HG02970 (cell line): Measurements from ENCODE around the gene PER2.
A peak's percentile ranks its signal among the peaks of the same experiment; 100 is the strongest.
"Not testable (repeated sequence)": the region's sequence is repeated elsewhere in the genome, so short reads cannot be mapped to it uniquely, and the experiment has no call there.

ENCODE experiments used
- ATAC-seq: cut with Tn5 transposase; IDR thresholded peaks from one replicate; pipeline ENCODE4 v1.9.1; 2021; ENCODE audit warnings: mild to moderate bottlenecking, moderate library complexity, moderate number of reproducible peaks; ENCODE audit not compliant: unreplicated experiment, low FRiP score

The PER2 gene

DNA sequence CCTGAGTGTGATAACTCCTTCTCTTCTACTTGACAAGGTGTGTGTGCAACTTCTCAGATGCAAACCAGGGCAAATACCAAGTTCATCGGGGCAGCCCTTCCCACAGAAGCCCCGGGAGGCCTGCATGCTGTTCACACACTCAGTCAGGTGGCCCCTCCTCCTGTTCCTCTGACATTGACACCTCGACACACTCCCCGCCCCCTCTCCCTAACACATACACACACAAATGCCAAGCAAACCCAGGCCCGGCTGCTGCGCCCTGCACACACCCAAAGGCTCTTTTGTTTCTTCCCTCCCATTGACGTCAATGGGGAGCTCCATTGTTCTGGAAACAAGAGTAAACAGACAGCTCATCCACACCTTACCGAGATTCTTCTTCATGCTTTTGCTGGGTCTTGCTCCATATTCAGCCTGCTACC, 1.7 kb upstream of the PER2 start:
- no peak for ATAC-seq

DNA sequence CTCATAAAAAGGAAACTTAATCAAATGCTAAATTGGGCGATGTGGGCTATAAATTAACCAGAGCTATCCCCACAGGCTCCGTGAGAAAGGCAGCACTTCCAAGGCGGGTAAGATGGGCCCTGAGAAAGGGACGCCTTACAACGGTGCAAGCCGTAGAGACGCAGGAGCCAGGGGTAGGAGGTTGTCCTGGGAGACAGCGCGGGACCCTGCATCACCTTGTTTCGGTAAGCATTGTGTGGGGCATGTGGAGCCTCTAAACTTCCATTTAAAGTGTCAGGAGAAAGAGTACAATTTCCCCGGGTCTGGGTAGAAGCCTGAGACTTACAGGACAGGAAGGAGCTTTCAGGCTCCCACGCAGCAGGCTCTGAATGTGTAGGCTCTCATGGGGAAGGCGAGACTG, 1.2 kb upstream of the PER2 start:
- no peak for ATAC-seq

DNA sequence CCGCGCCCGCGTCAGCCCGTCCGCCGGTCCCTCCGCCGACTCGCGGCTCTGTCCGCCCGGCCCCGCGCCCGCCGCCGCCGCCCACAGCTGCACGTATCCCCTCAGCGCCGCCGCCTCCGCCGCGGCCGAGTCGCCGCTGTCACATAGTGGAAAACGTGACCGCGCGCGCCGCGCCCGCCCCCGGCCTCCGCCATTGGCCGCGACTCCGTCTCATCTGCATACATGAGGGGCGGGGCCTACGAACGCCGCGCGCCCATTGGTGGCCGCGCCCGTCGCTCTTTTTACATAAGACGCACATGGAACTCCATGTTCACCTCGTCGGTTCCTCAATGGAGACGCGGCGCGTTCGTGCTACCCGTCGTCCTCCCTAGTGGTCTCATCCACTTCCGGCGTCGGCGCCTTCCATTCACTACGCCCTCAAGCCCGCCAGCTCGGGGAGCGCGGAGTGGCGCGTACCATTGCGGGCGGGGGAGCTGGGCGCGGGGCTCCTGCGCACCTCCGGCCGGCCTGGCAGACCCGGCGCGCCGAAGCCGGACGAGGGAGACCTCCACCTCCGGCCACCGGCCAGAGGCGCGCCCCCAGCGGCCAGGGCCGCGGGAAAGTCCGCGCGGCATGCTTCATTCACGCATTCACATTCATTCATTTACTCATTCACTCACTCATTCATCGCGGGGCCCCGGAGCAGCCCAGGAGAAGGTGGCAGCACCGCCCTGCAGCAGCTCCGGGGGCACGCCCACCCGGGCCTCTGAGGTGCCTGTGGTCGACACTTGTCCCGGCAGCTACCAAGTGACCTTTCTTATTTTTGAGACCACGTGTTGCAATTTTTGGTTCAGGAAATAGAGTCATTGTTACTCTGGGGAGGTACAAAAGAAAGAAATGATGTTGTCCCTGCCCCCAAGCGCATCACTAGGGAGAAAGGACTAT, 502 bp upstream of the PER2 start:
- ATAC-seq: peak; percentile 91

DNA sequence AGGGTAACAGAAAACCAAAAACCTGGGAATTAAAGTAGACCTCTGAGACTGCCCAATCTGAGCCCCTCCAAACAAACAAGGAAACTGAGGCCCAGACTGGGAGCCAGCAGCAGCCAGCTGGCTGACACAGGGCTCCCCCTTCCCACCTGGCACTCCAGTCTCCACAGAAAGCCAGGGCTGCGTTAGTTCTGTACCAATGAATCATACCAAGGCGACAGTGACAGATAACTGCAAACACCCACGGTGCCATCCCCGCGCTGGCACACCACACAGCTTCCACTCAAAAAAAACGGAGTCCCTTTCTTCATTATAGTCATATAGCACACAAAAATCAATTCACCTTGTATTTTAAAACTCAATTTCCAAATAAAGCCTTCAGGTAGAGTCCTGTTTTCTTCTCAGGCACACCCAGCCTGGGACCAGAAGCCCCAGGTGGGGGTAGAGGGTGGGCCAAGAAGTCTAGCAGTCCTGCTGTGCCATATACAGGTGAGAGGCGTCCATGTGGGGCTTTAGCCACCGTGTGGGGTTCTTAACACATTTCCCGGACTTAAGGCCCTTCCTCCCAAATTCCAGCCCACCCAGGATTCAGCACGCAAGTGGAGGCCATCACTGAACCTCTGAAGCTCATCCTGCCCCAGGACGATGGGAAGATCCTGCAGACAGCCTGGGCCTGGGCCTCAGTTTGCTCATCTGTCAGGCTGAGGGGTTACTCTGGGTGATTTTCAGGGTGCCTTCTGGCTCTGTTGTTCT, 1.2 kb downstream of the PER2 start:
- ATAC-seq: no peak

DNA sequence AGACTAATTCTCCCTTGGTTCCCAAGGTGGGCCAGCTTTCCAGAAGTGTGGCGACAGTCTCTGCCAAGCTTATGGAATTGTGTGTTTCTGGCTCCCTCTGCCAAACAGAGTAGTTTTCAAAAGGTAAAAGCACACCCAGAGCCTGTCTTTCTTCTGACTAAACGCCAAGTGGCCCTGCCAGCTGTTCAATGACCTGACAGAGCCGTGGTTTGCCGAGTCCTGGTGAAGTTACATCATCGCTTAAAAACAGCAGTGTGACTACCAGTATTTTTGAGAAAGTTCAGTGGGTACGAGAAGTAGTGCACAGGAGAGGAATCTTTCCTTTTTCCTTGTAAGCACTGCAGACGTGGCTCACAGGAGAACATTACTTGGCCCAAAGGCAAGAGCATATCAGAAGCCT, 1.9 kb downstream of the PER2 start:
- ATAC-seq: no peak

DNA sequence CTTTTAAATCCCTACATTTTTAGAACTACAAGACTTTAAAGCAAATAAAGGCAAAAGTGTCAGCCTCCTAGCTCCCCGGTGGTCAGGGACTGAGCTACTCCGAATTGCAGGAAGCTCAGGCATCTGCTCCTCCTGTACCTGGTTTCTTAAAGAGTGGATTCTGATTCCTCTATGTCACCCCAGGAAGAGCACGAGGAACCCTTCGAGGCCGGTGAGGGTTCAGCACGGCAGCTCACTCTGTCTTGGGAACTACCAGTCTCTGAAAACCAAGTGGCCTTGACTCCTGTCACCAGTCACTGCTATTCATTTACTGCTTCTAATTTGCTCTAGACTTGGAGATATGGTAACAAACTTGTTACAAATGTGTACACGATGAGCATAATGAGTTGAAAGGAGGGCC, 2.3 kb downstream of the PER2 start:
- ATAC-seq: no peak

DNA sequence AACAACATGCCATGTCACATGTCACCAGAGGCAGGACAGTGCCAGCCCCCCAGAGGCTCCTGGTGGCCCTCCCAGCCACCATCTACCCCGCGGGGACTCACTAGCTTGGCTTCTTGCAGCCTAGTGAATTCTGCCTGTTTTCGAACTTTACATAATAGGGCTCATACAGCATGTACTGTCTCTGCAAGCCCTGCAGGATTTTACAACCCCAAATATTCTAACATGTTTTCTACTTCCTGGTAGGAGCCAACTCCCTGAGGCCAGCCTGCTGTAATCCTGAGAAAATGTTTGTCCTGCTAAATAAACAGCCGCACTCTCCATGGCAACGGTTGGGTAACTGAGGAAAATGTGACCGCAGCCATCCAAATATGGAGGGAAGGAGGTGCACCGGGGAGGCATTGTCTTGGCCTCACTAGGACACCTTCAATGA, 2.7 kb downstream of the PER2 start:
- no peak for ATAC-seq

DNA sequence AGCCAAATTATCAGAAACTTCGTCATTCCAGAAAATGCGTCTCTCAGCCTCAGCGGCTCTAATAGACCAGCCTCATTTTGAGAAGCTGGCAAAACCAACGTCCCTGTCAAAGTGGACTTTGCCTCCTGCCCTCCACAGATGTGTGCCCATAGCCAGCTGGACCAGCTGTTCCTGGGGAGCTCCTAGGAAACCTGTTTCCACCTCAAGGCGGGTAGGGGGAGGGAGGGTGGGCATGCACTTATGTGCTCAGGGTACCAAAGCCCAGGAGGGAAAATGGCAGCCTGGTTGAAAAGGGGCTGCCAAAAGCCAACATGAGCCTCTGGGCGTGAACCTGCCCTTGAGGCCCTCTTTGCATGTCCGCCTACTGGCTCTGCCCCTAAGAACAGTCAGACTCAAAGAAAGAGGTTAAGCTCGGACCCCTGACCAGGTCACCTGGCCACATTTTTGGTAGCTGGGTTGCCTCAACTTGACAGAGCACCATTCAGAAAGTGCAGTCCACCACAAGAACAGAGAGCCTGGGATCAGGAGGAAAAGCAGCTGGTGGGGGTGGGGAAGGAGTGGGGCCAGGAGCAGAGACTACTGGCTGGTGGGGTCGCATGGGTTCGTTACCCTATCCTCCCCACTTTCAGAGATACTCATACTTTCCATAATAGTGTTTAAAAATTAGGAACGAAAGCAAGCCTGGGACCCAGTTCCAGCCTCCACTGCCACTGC, 3.5 kb downstream of the PER2 start:
- ATAC-seq: no peak

DNA sequence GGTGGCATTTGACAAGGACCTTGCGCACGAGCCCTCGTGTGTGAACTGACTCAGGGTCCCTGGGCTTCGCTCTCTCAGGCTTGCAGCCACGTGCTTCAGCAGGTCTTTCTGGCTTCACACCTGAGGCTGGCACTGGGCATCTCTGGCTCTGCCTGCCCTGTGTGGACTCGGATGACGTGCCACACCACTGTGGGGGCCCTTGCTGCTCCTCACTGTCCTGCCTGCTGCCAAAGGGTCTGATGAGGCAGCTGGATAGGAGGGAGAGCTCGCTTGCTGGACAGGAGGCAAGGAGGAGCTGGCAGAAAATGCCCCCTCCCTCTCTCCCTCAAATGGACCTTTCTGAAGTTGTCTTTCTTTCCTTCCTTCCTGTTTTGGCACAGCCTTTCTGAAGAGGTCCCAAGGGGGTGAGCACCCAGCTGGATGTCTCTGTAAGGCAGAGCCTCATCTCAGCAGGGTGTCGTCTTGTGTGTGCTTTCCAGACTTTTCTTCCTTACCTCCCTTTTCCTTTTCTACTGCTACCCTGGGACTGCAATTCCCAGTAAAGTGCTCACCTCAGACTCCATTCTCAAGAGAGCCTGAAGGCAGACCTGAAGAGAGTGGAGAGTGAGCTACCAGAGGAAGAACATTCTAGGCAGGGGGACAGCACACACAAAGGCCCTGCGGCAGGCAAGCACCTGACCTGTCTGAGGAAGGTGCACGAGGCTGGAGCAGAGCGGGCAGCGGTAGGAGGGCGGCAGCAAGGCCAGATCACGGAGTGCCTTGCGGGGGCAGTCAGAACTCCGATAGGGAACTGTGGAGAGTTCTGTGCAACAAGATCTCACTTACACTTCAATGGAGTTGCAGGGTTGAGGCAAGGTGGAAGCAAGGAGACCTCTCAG, 5.3 kb downstream of the PER2 start:
- ATAC-seq: no peak

DNA sequence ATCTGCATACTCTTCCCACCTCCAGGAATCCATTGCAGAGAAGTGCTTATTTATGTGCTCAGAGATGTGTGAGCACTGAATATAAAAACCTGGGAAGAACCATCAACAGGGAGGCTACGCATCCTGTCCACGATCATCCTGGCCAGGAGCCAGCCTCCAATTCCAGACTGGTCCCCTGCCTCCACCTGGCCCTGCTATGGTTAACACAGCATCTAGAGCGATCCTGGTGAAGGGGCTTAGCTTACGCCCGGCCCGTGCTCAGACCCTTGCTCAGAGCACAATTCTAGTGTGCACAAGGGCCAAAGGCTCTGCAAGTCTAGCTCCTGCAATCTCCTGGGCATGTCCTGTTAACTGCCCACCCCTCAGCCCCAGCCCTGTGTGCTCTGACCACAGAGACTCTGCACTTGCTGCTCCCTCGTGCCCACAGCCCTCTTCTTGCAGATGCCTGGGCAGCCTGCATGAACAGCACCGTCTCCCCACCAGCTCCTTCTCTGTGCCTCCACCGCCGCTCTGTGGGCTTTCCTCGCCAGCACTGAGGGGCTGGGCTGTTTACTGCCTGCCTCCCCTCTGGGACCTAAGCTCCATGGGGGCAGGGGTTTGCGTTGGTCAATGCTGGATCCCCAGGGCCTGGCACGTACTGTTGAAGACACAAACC, 6.5 kb downstream of the PER2 start:
- no peak for ATAC-seq

DNA sequence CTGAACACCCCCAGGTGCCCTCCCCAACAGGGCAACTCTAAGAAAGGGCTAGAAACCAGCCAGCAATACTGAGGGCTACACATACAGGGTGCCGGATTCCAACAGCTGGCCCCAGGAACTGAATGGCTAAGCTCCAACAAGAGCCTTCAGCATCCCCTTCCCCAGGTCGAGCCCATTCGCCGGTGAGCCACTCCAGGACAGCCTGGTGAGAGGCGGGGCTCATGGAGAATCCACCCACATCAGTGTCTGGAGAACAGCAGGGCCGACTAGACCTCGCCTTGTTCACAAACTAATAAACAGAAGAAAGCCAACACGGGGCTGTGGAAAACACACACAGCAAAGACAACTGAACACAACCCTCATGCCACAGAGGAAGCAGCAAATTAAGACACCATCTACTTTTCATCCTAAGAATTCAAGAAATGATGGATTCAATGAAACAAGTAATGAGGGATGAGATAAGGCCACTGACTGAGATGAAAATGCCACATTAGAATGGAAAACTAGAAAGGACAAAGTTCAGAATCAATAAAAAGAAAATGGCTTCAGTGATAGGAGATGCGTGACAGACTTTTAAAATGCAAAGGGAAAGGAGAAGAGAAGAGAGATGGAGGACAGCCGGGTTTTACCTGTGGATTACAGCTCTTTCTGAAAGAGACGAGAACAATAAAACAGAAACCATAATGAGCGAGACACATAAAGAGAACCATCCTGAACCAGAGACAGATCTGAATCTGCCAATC, 8.2 kb downstream of the PER2 start:
- ATAC-seq: no peak

DNA sequence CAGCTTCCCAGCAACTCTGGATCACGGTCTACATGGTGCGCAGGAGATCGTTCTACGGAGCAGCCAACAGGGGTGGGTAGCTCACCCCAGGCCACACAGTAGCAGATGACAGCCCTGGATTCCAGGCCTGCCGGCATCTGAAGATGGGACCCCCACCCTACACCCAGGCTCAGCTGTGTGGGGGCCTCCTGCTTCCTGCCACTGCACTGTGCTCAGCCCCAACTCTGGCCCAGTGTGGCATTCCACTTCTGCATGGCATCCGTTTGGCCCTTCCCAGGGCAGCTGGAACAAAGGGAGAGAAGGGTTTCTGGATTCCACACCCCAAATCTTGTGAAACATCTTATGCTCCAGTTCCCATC, 9.1 kb downstream of the PER2 start:
- no peak for ATAC-seq

DNA sequence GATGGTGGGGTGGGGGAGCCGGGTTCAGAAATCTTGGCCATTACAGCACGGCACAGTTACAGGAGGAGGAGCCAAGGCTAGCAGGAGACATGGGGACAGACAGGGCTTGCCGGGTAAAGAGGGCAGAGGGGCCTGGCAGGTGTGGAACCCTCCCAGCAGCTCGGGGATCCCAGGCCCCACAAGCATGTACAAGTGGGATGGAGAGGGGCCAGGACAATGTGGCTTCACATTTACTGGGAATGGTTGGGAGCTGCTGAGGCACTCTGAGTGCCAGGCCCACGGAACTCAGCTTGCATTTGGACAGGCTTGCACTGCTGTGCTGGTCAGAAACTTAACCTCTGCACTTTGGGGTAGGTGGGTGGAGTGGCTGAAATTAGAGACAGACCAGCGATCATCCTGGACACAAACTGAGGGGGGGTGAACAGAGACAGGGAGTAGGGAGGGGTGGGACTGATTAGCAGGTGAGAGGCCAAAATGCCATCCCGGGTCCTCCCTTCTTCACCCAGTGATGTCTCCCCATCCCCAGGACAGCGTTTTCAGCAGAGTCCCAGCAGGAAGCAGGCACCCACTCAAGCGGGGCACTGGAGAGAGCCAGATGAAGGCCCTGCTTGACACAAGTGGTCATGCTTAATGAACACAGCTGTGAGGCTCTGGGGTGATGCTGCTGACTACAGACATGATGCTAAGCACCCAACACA, 9.6 kb downstream of the PER2 start:
- ATAC-seq: no peak

DNA sequence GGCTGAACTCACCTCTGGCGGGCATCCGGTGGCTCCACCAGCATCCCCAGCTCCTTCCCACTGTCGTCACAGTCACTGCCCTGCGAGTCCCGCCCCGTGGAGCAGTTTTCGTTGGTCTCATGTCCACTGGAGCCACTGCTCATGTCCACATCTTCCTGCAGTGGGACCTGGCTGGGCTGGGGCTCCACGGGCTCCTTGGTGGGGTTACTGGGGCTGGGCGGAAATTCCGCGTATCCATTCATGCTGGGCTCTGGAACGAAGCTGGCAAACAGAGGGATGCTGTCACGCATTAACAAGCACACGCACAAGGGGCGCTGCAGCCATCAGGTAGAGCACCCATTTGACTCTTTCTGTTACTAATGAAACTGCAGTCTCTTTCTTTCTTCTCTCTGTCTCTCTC, 10.7 kb downstream of the PER2 start:
- no peak for ATAC-seq

DNA sequence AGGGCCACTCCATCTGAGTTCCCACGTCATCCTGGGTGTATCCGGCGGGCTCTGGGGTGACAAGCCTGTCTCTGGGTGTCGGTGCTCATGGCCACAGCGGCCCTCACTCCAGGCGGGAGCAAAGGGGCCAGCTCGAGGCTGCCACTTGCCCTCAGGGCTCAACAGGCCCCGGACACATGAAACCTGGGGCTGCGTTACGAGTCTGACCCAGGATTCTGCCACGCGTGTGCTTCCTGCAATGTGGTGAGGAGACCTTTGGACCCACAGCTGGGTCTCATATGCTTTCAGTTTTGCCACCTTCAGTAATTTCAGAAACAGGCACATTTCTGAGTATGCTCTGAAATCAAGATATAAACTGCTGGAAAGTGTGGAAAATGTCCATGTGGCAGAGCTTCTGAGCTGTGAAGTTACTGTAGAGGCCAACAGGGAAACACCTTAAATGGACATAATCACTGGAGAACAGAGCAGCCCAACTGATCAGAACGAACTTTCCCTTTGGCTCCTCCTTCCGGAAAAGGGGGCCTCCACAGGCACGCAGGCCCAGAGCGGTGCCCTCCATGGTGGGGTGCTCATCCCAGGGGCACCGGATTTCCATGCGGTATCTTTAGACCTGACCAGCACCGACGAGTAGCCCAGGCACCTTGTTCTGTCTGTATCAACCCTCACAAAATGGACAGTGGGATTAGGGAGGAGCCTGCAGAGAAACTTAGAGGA, 14.1 kb downstream of the PER2 start:
- no peak for ATAC-seq

DNA sequence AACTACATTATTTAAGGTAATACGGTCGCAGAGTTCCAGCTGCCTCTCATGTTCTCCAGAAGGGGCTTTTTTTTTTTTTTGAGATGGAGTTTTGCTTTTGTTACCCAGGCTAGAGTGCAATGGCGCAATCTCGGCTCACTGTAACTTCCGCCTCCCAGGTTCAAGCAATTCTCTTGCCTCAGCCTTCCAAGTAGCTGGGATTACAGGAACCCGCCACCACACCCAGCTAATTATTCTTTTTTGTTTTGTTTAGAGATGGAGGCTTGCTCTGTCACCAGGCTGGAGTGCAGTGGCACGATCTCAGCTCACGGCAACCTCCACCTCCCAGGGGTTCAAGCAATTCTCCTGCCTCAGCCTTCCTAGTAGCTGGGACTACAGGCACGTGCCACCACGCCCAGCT, 15.0 kb downstream of the PER2 start:
- not testable (repeated sequence) for ATAC-seq

DNA sequence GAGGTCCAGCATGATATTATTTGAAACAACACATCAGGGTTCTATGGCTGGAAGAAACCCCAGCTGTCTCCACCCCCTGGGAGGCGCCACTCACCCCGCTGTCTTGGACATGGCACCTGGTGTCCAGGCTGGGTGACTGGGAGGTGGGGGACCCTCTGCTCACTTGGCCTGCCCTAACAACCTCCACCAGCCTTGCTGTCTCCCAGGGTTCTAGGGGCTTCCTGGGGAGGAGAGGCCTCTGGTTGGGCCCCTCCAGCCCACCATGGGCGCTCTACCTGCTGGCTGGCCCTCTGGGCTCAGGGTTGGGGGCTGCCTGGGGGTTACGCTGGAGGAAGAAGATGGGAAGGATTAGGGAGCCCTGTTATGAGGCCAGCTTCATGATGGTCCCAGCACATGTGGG, 16.3 kb downstream of the PER2 start:
- no peak for ATAC-seq

DNA sequence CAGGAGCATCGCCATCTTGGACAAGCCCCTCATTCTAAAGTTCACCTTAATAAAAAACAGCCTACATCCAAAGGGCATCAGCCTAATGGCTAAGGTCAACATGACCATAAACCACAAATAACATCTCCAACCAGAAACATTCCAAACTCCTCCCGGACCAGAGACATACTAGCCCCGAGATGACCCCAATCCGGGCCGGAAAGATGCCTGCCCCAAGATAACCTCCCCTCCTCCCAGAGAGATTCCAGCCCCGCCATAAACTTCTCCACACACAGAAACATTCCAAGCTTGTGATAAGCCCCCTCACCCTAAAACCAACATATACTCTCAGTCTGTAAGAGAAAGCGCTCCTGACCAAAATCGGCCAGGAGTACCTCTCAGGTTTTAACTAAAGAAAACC, 16.7 kb downstream of the PER2 start:
- not testable (repeated sequence) for ATAC-seq
